ENCODE results near the gene MTMR1. TPM values are rescaled to one million over a fixed set of nuclear protein-coding genes. Genes with fewer than 3 reads are reported as not detected.
A peak's percentile ranks its signal among the peaks of the same experiment; 100 is the strongest.

The MTMR1 gene
- total RNA-seq, 1 donor from 2014 or later, result 21.6 TPM

DNA sequence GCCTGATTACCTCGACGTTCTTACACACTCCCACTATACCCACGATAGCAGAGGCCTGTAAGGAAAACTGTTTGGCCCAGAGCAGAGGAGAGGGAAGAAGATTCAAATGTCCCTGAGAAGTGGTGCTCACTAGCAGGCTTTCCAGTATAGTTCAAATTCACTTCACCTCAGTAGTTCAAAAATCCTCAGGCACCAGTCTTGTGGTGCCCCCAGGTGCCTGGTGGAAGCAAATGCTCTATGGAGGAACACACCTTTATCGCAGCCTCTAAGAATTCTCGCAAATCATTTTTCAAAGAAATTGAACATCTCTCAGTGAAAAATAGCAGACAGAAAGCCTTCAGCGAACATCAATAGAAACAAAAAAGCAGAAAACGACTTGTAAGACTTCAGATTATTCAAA, 12.2 kb upstream of the MTMR1 start:
- no peak overlapping the region for H3K4me3 ChIP-seq (ENCODE audit: low read depth, low read length)
- H3K36me3 ChIP-seq (ENCODE audit: control insufficient read depth, insufficient read depth, low read length), result no peaks in the 10 kb centered on the region
- no peaks in the 10 kb centered on the region for H3K27me3 ChIP-seq (ENCODE audit: control insufficient read depth, insufficient read depth, low read length)
- TF ChIP-seq CTCF (IDR thresholded peaks at IDR 0.05; ENCODE audit: insufficient read depth, low read length, poor library complexity, severe bottlenecking), result peak; percentile 38
- no peak for DNase-seq (ENCODE audit: low read depth)

DNA sequence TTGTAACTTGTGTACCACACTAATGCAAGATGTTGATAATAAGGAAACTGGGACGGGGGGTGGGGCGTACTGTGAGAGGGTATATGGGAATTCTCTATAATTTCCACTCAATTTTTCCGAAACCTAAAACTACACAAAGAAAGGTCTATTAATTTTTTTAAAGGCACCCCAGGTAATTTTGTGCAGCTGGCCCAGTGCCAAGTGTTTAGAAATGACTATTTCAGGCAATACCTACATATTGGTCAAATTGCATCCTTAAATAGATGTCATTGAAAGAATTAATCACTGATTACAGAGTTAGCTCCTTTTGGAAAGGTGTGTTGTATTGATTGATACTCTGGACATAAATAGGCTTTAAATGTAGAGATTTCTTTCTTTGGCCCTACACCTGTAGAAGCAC, 10.1 kb upstream of the MTMR1 start:
- Histone ChIP-seq H3K36me3 (ENCODE audit: control insufficient read depth, insufficient read depth, low read length) (no peaks in the 10 kb centered on the region), H3K27me3 (ENCODE audit: control insufficient read depth, insufficient read depth, low read length) (no peaks in the 10 kb centered on the region), H3K4me3 (ENCODE audit: low read depth, low read length) (no peak overlapping the region)
- no peak for DNase-seq (ENCODE audit: low read depth)
- no peak for TF ChIP-seq CTCF (IDR thresholded peaks at IDR 0.05; ENCODE audit: insufficient read depth, low read length, poor library complexity, severe bottlenecking)

DNA sequence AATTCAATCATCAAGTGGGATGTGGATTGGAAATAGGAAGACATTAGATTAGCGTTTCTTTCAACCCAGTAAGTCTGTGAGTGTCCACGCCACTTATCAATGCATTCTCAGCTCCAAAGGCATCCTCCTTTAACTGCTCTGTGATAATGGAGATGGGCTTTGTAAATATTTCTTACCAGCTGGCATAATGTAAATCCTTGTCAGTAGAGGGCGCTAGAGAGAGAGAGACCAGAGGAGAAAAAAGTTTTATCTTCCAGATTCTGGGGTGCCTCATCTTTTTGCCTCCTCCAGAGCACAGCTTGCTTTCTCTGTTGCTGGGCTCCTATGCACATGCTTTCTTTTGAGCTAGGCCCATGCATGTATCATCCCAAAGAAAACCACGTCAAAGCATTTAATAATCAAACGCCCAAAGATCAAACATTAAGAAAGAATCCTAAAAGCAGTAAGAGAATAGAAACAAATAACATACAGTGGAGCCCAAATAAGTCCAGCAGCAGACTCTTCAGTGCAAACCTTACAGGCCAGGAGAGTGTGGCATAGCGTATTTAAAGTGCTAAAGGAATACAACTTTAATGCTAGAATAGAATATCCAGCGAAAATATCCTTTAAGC, 9.6 kb upstream of the MTMR1 start:
- DNase-seq (ENCODE audit: low read depth), result no peak
- Histone ChIP-seq H3K4me3 (ENCODE audit: low read depth, low read length) (no peak overlapping the region), H3K36me3 (ENCODE audit: control insufficient read depth, insufficient read depth, low read length) (no peaks in the 10 kb centered on the region), H3K27me3 (ENCODE audit: control insufficient read depth, insufficient read depth, low read length) (no peaks in the 10 kb centered on the region)
- peak; percentile 44 for TF ChIP-seq CTCF (IDR thresholded peaks at IDR 0.05; ENCODE audit: insufficient read depth, low read length, poor library complexity, severe bottlenecking)

- H3K27me3 ChIP-seq (ENCODE audit: control insufficient read depth, insufficient read depth, low read length), result no peaks in the 10 kb centered on the region
- TF ChIP-seq CTCF (IDR thresholded peaks at IDR 0.05; ENCODE audit: insufficient read depth, low read length, poor library complexity, severe bottlenecking), result no peak
- peak; percentile 83 for DNase-seq (ENCODE audit: low read depth)
- no peak overlapping the region for H3K4me3 ChIP-seq (ENCODE audit: low read depth, low read length)
- H3K36me3 ChIP-seq (ENCODE audit: control insufficient read depth, insufficient read depth, low read length), result no peaks in the 10 kb centered on the region
Measured at GRCh38 chrX:150688911-150689451, 4.2 kb upstream of the MTMR1 start.

- Histone ChIP-seq H3K36me3 (ENCODE audit: control insufficient read depth, insufficient read depth, low read length) (no peaks in the 10 kb centered on the region), H3K4me3 (ENCODE audit: low read depth, low read length) (no peak overlapping the region), H3K27me3 (ENCODE audit: control insufficient read depth, insufficient read depth, low read length) (no peaks in the 10 kb centered on the region)
- TF ChIP-seq CTCF (IDR thresholded peaks at IDR 0.05; ENCODE audit: insufficient read depth, low read length, poor library complexity, severe bottlenecking), result no peak
- peak; percentile 44 for DNase-seq (ENCODE audit: low read depth)
Measured at GRCh38 chrX:150690126-150690525, 3.1 kb upstream of the MTMR1 start.

DNA sequence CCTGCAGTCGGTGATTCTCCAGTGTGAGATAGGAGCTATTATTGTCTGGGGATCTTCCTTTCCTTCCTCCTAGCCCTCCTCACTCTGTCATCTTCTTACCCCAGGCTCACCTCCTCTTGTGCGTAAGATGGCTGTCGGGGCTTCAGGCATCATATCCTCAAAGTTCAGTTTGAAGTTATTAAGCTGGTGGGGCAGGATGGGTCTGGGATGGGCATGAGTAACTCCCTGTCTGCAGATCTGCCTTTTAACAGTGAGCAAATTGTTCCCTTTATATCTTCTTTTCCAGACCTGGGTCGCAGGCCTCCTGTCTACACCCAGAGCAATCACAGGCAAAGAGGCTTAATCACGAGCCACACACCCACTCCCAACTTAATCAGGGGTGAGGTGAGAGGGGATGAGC, 900 bp upstream of the MTMR1 start:
- Histone ChIP-seq H3K27me3 (ENCODE audit: control insufficient read depth, insufficient read depth, low read length) (no peaks in the 10 kb centered on the region), H3K4me3 (ENCODE audit: low read depth, low read length) (peak overlapping the region; percentile 54), H3K36me3 (ENCODE audit: control insufficient read depth, insufficient read depth, low read length) (no peaks in the 10 kb centered on the region)
- TF ChIP-seq CTCF (IDR thresholded peaks at IDR 0.05; ENCODE audit: insufficient read depth, low read length, poor library complexity, severe bottlenecking), result no peak
- no peak for DNase-seq (ENCODE audit: low read depth)

Measured in kidney epithelial cell (primary cell).